ENCODE data around the gene RAB27A.

Gene RAB27A

DNA sequence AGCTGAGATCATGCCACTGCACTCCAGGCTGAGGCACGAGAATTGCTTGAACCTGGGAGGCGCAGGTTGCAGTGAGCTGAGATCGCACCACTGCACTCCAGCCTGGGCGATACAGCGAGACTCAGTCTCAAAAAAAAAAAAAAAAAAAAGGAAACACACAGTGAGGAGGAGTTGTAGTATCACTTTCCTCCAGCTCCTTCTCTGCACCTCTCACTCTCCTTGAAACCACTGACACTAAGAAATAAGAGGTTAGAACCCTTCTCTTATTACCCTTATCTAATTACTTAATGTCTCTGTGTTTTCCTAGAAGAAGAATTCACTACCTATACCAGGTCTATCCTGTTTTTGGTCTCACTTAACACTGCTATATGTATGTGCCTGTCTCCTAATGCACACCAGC, 31.7 kb downstream of the RAB27A start:
- Histone ChIP-seq H2AFZ (ENCODE audit: low read length) (no peak overlapping the region), H3K36me3 (replicated peaks; ENCODE audit: insufficient read depth, low read length) (0 out of 2 replicates have a peak, but pooled peaks cover 6% of the 10 kb centered on the region), H4K20me1 (ENCODE audit: insufficient read depth, low read length) (no peaks in the 10 kb centered on the region), H3K9me2 (replicated peaks; ENCODE audit: insufficient read depth, low read length) (no peaks in the 10 kb centered on the region), H3K9ac (ENCODE audit: low read length) (no peak overlapping the region), H3K4me3 (ENCODE audit: low read length) (no peak overlapping the region), H3K27ac (ENCODE audit: low read length) (no peak overlapping the region), H3K4me2 (ENCODE audit: low read depth, low read length) (no peak overlapping the region), H3F3A (ENCODE audit: insufficient read depth, low read length) (no peaks in the 10 kb centered on the region), H3K27me3 (replicated peaks; ENCODE audit: insufficient read depth, low read length) (no peaks in the 10 kb centered on the region), H3K9me3 (replicated peaks; ENCODE audit: insufficient read depth, low read length) (no peaks in the 10 kb centered on the region), H3K79me2 (ENCODE audit: low read length) (peaks cover 57% of the 10 kb centered on the region), H3K4me1 (ENCODE audit: low read length) (no peaks in the 10 kb centered on the region)
- TF ChIP-seq EZH2phosphoT487 (IDR thresholded peaks at IDR 0.05; ENCODE audit: low read length) (no peak), EZH2 (optimal IDR thresholded peaks at IDR 0.05; ENCODE audit: low read depth, low read length) (no peak)
- TF ChIP-seq, protein P1, sequence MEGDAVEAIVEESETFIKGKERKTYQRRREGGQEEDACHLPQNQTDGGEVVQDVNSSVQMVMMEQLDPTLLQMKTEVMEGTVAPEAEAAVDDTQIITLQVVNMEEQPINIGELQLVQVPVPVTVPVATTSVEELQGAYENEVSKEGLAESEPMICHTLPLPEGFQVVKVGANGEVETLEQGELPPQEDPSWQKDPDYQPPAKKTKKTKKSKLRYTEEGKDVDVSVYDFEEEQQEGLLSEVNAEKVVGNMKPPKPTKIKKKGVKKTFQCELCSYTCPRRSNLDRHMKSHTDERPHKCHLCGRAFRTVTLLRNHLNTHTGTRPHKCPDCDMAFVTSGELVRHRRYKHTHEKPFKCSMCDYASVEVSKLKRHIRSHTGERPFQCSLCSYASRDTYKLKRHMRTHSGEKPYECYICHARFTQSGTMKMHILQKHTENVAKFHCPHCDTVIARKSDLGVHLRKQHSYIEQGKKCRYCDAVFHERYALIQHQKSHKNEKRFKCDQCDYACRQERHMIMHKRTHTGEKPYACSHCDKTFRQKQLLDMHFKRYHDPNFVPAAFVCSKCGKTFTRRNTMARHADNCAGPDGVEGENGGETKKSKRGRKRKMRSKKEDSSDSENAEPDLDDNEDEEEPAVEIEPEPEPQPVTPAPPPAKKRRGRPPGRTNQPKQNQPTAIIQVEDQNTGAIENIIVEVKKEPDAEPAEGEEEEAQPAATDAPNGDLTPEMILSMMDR (IDR thresholded peaks at IDR 0.05; ENCODE audit: low read length), result no peak
- no peak for DNase-seq

DNA sequence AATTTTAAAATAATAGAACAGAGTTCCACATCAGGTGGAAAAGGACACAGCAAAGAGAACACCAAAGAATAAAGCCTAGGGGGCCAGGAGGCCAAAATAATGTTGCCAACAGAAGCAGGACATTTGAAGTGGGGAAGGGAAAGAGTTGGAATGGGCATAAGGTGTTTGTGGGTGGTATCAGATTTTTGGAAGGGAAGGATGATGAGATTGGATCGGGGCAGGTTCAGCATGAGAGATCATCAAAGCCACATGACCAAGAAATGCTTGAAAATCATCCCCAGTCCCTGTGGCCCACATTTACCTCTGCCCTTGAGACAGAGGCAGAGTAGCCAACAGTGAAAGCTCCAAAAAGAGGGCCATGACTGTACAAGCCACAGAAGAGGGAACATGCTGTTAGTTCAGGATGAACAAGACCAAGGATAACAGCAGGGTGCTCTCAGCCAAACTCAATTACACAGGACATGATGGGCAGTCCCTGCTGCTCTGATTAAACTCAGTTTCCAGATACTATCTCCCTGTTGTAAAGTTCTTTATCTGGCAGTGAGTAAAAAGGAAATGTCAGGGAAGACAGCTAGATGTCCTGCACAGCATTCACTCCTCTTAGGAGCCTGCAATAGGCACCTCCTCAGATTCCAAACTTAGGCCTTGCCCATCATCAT, 32.5 kb downstream of the RAB27A start:
- no peaks in the 10 kb centered on the region for H4K20me1 ChIP-seq (ENCODE audit: insufficient read depth, low read length)
- no peak for TF ChIP-seq EZH2 (optimal IDR thresholded peaks at IDR 0.05; ENCODE audit: low read depth, low read length)
- TF ChIP-seq EZH2phosphoT487 (IDR thresholded peaks at IDR 0.05; ENCODE audit: low read length), result no peak
- TF ChIP-seq, protein P1 (IDR thresholded peaks at IDR 0.05; ENCODE audit: low read length), result no peak
- no peaks in the 10 kb centered on the region for H3K27me3 ChIP-seq (replicated peaks; ENCODE audit: insufficient read depth, low read length)
- no peak overlapping the region for H3K4me2 ChIP-seq (ENCODE audit: low read depth, low read length)
- H3K36me3 ChIP-seq (replicated peaks; ENCODE audit: insufficient read depth, low read length), result 0 out of 2 replicates have a peak, but pooled peaks cover 6% of the 10 kb centered on the region
- no peak overlapping the region for H3K27ac ChIP-seq (ENCODE audit: low read length)
- no peak overlapping the region for H3K4me3 ChIP-seq (ENCODE audit: low read length)
- H3K9me3 ChIP-seq (replicated peaks; ENCODE audit: insufficient read depth, low read length), result no peaks in the 10 kb centered on the region
- DNase-seq, result no peak
- no peak overlapping the region for H3K9ac ChIP-seq (ENCODE audit: low read length)
- H2AFZ ChIP-seq (ENCODE audit: low read length), result no peak overlapping the region
- no peaks in the 10 kb centered on the region for H3K4me1 ChIP-seq (ENCODE audit: low read length)
- peaks cover 60% of the 10 kb centered on the region for H3K79me2 ChIP-seq (ENCODE audit: low read length)
- H3K9me2 ChIP-seq (replicated peaks; ENCODE audit: insufficient read depth, low read length), result no peaks in the 10 kb centered on the region
- H3F3A ChIP-seq (ENCODE audit: insufficient read depth, low read length), result no peaks in the 10 kb centered on the region

DNA sequence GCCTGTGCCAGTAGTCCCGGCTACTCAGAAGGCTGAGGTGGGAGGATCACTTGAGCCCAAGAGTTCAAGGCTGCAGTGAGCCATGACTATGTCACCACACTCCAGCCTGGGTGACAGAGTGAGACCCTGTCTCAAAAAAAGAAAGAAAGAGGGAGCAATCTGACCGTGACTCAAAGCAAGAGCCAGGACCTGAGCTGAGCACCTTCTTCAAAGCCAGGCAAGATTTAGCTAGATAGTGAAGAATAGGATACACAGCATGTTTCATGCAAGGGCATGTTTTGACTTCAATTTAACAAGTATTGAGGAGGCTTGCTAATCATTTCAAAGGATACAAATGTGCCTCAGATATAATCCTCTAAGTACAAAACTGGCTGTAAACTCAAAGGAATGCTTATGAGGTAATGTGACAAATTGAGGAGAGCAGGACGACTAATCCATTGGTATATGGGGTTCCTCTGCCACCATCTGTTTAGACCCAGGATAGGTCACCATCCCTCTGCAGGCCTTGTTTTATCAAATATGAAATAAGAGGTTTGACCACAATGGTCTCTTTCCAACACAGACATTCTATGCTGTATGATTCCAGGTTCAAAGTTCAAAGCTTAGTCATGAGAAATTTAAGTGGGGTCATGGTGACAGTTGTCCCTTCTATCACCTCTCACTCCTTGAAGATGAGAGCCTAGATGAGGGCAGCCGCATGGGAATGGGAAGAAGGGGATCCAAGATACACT, 33.2 kb downstream of the RAB27A start:
- H3F3A ChIP-seq (ENCODE audit: insufficient read depth, low read length), result no peaks in the 10 kb centered on the region
- H2AFZ ChIP-seq (ENCODE audit: low read length), result no peak overlapping the region
- no peaks in the 10 kb centered on the region for H3K9me3 ChIP-seq (replicated peaks; ENCODE audit: insufficient read depth, low read length)
- H3K79me2 ChIP-seq (ENCODE audit: low read length), result peaks cover 64% of the 10 kb centered on the region
- H3K4me1 ChIP-seq (ENCODE audit: low read length), result no peaks in the 10 kb centered on the region
- no peak overlapping the region for H3K9ac ChIP-seq (ENCODE audit: low read length)
- 0 out of 2 replicates have a peak, but pooled peaks cover 6% of the 10 kb centered on the region for H3K36me3 ChIP-seq (replicated peaks; ENCODE audit: insufficient read depth, low read length)
- no peak overlapping the region for H3K4me3 ChIP-seq (ENCODE audit: low read length)
- no peak overlapping the region for H3K27ac ChIP-seq (ENCODE audit: low read length)
- no peaks in the 10 kb centered on the region for H4K20me1 ChIP-seq (ENCODE audit: insufficient read depth, low read length)
- no peaks in the 10 kb centered on the region for H3K9me2 ChIP-seq (replicated peaks; ENCODE audit: insufficient read depth, low read length)
- no peaks in the 10 kb centered on the region for H3K27me3 ChIP-seq (replicated peaks; ENCODE audit: insufficient read depth, low read length)
- TF ChIP-seq EZH2phosphoT487 (IDR thresholded peaks at IDR 0.05; ENCODE audit: low read length) (no peak), EZH2 (optimal IDR thresholded peaks at IDR 0.05; ENCODE audit: low read depth, low read length) (no peak)
- TF ChIP-seq, protein P1 (IDR thresholded peaks at IDR 0.05; ENCODE audit: low read length), result no peak
- H3K4me2 ChIP-seq (ENCODE audit: low read depth, low read length), result no peak overlapping the region
- no peak for DNase-seq
